GM23248 (cell line): ENCODE results near the gene CIB1. TPM values are rescaled to one million over a fixed set of nuclear protein-coding genes. Genes with fewer than 3 reads are reported as not detected.

Experiments used
- DNase-seq: peaks from one replicate; pipeline ENCODE4 v3.0.0-alpha.2; 2015
- H2AFZ ChIP-seq: fragments of 200-600 bp; sonication (generic); 2 replicates; pipeline ENCODE4 v1.6.1; 2016; ENCODE audit warnings: antibody characterized with exemption
- H3F3A ChIP-seq: fragments of 200-600 bp; sonication (generic); 2 replicates; pipeline ENCODE4 v1.6.1; 2016; ENCODE audit warnings: mild to moderate bottlenecking, antibody characterized with exemption, mixed run types; ENCODE audit not compliant: insufficient read depth
- H3K27ac ChIP-seq: fragments of 200-600 bp; sonication (generic); 2 replicates; pipeline ENCODE4 v1.5.1; 2016; ENCODE audit warnings: mild to moderate bottlenecking
- H3K27me3 ChIP-seq: fragments of 200-600 bp; sonication (generic); replicated peaks from 2 replicates; pipeline ENCODE4 v1.6.1; 2016; ENCODE audit warnings: mild to moderate bottlenecking; ENCODE audit not compliant: insufficient read depth
- H3K36me3 ChIP-seq: fragments of 200-600 bp; sonication (generic); 2 replicates; pipeline ENCODE4 v1.6.1; 2016; ENCODE audit warnings: low read depth, mild to moderate bottlenecking
- H3K4me1 ChIP-seq: fragments of 200-600 bp; sonication (generic); 2 replicates; pipeline ENCODE4 v1.6.1; 2016; ENCODE audit warnings: mild to moderate bottlenecking; ENCODE audit not compliant: insufficient read depth
- H3K4me2 ChIP-seq: fragments of 200-600 bp; sonication (generic); one replicate; pipeline ENCODE4 v1.6.1; 2016; ENCODE audit warnings: mild to moderate bottlenecking; ENCODE audit not compliant: unreplicated experiment
- H3K4me3 ChIP-seq: fragments of 200-600 bp; sonication (generic); 2 replicates; pipeline ENCODE4 v1.5.1; 2016; ENCODE audit warnings: mild to moderate bottlenecking
- H3K79me2 ChIP-seq: fragments of 200-600 bp; sonication (generic); 2 replicates; pipeline ENCODE4 v1.6.1; 2016; ENCODE audit warnings: mild to moderate bottlenecking; ENCODE audit not compliant: insufficient read depth
- H3K9ac ChIP-seq: fragments of 200-600 bp; sonication (generic); 2 replicates; pipeline ENCODE4 v1.6.1; 2016; ENCODE audit warnings: mild to moderate bottlenecking
- H3K9me2 ChIP-seq: fragments of 200-600 bp; sonication (generic); 2 replicates; pipeline ENCODE4 v1.6.1; 2016; ENCODE audit warnings: mixed run types, mild to moderate bottlenecking, moderate library complexity; ENCODE audit not compliant: insufficient read depth
- H3K9me3 ChIP-seq: fragments of 200-600 bp; sonication (generic); one replicate; pipeline ENCODE4 v1.6.1; 2017; ENCODE audit warnings: low read depth
- H4K20me1 ChIP-seq: fragments of 200-600 bp; sonication (generic); 2 replicates; pipeline ENCODE4 v1.6.0; 2016; ENCODE audit not compliant: insufficient read depth
- EZH2 ChIP-seq: fragments of 200-600 bp; sonication (generic); IDR thresholded peaks from 2 replicates; pipeline ENCODE4 v1.6.1; 2018; ENCODE audit warnings: antibody characterized with exemption, mild to moderate bottlenecking; ENCODE audit not compliant: insufficient read depth, poor library complexity, severe bottlenecking
- EZH2phosphoT487 ChIP-seq: fragments of 200-600 bp; sonication (generic); IDR thresholded peaks from 2 replicates; pipeline ENCODE4 v1.6.1; 2018; ENCODE audit warnings: antibody characterized with exemption, moderate library complexity, mild to moderate bottlenecking, low read depth; ENCODE audit not compliant: insufficient read depth
- WGBS, 2 experiments: methylation state at CpG; one replicate each; pipeline ENCODE4 v1.1.6; 2015 to 2017; ENCODE audit warnings: low lambda C conversion rate in 2 of 2, low coverage in 1 of 2; ENCODE audit errors: missing lambda C conversion rate in 2 of 2; 5-methylcytosine and 5-hydroxymethylcytosine counted together
- in situ Hi-C: fragments of 300-500 bp; cut with MboI; formaldehyde crosslinking; loops from 2 replicates; pipeline ENCODE4 v1.15.0; 2020
- polyA plus RNA-seq: library from polyadenylated mRNA; unstranded; fragments of >200 nt; fragmentation: Nextera tagmentation; extraction: Ambion mirVana; gene quantifications from 2 replicates; pipeline ENCODE4 v1.2.1, GENCODE V29; 2016
- total RNA-seq: library from RNA; depleted of rRNA; stranded (reverse); fragments of >200 nt; shearing (Covaris generic); gene quantifications from 2 replicates; pipeline ENCODE4 v1.2.3, GENCODE V29; 2014

Gene CIB1
- total and polyA plus RNA-seq, 2 experiments from 2014 or later, result 45.8 to 123 TPM

GRCh38 chr15:90266061-90266431 is 32.3 kb upstream of the CIB1 start:
- H3K27me3 ChIP-seq, result no peaks in the 10 kb centered on the region
- H3K4me3 ChIP-seq, result peak overlapping the region; percentile 93
- H3K9me2 ChIP-seq, result no peaks in the 10 kb centered on the region
- no peaks in the 10 kb centered on the region for H3K9me3 ChIP-seq
- in situ Hi-C loops, result no loop called here
- peak overlapping the region; percentile 96 for H3K4me2 ChIP-seq
- TF ChIP-seq EZH2 (no peak), EZH2phosphoT487 (no peak)
- DNase-seq, result peak; percentile 63
- peaks cover 4% of the 10 kb centered on the region; the same call in 1 of the 2 replicates for H3F3A ChIP-seq
- H4K20me1 ChIP-seq, result no peaks in the 10 kb centered on the region; the same call in 1 of the 2 replicates
- peaks cover 37% of the 10 kb centered on the region for H3K4me1 ChIP-seq
- peaks cover 53% of the 10 kb centered on the region for H3K79me2 ChIP-seq
- H3K9ac ChIP-seq, result peak overlapping the region; percentile 93
- H3K27ac ChIP-seq, result peak overlapping the region; percentile 90
- WGBS, 2 experiments, result 0 to 2% methylated on average over 16 of the region's 16 CpGs
- peak overlapping the region; percentile 84 for H2AFZ ChIP-seq
- peaks cover 12% of the 10 kb centered on the region; the same call in 1 of the 2 replicates for H3K36me3 ChIP-seq

GRCh38 chr15:90265271-90266060 is 31.7 kb upstream of the CIB1 start, which contains the start of gene NGRN:
TSS of gene NGRN (plus strand) at chr15:90265672. CDS start at chr15:90265713, 41 bp downstream.
- peaks cover 48% of the 10 kb centered on the region for H3K79me2 ChIP-seq
- H4K20me1 ChIP-seq, result no peaks in the 10 kb centered on the region; the same call in 1 of the 2 replicates
- peak within 1 kb of the TSS; percentile 90 for H3K27ac ChIP-seq
- H3F3A ChIP-seq, result peaks cover 4% of the 10 kb centered on the region; the same call in 1 of the 2 replicates
- H3K4me2 ChIP-seq, result peak within 1 kb of the TSS; percentile 96
- 0 to 1% methylated on average over 48 to 57 of the region's 59 CpGs for WGBS, 2 experiments
- DNase-seq, result peak; percentile 95
- peaks cover 37% of the 10 kb centered on the region for H3K4me1 ChIP-seq
- TF ChIP-seq EZH2phosphoT487 (no peak), EZH2 (no peak)
- peak within 1 kb of the TSS; percentile 93 for H3K4me3 ChIP-seq
- no peaks in the 10 kb centered on the region for H3K27me3 ChIP-seq
- H3K9ac ChIP-seq, result peak within 1 kb of the TSS; percentile 93
- H3K36me3 ChIP-seq, result peaks cover 7% of the 10 kb centered on the region; the same call in 1 of the 2 replicates
- no peaks in the 10 kb centered on the region for H3K9me2 ChIP-seq
- no peaks in the 10 kb centered on the region for H3K9me3 ChIP-seq
- in situ Hi-C loops, result no loop called here
- peak within 1 kb of the TSS; percentile 84 for H2AFZ ChIP-seq

GRCh38 chr15:90264671-90265070 is 30.9 kb upstream of the CIB1 start:
- Histone ChIP-seq H3K27me3 (no peaks in the 10 kb centered on the region), H2AFZ (peak overlapping the region; percentile 84), H3K4me3 (peak overlapping the region; percentile 93), H3K4me2 (peak overlapping the region; percentile 96), H3K36me3 (peaks cover 4% of the 10 kb centered on the region; the same call in 1 of the 2 replicates), H3K27ac (peak overlapping the region; percentile 90), H3K4me1 (peaks cover 37% of the 10 kb centered on the region), H4K20me1 (no peaks in the 10 kb centered on the region; the same call in 1 of the 2 replicates), H3K9ac (peak overlapping the region; percentile 93), H3K9me3 (no peaks in the 10 kb centered on the region), H3F3A (peaks cover 4% of the 10 kb centered on the region; the same call in 1 of the 2 replicates), H3K79me2 (peaks cover 40% of the 10 kb centered on the region), H3K9me2 (no peaks in the 10 kb centered on the region)
- in situ Hi-C loops, result no loop called here
- DNase-seq, result peak; percentile 20
- TF ChIP-seq EZH2phosphoT487 (no peak), EZH2 (no peak)
- 50 to 58% methylated on average over 4 of the region's 4 CpGs for WGBS, 2 experiments

GRCh38 chr15:90262426-90262825 is 28.7 kb upstream of the CIB1 start:
- H3K27me3 ChIP-seq, result no peaks in the 10 kb centered on the region
- peaks cover 17% of the 10 kb centered on the region for H3K79me2 ChIP-seq
- H3K27ac ChIP-seq, result 0 out of 2 replicates have a peak overlapping the region, but pooled peaks have one; percentile 3
- H3K36me3 ChIP-seq, result no peaks in the 10 kb centered on the region; the same call in 1 of the 2 replicates
- no peaks in the 10 kb centered on the region; the same call in 1 of the 2 replicates for H4K20me1 ChIP-seq
- H3K9ac ChIP-seq, result 0 out of 2 replicates have a peak overlapping the region, but pooled peaks have one; percentile 1
- no peak overlapping the region for H3K4me3 ChIP-seq
- peaks cover 4% of the 10 kb centered on the region; the same call in 1 of the 2 replicates for H3F3A ChIP-seq
- TF ChIP-seq EZH2, result no peak
- no peak for TF ChIP-seq EZH2phosphoT487
- no peak overlapping the region for H3K4me2 ChIP-seq
- H3K4me1 ChIP-seq, result peaks cover 26% of the 10 kb centered on the region
- H2AFZ ChIP-seq, result no peak overlapping the region
- 52 to 53% methylated on average over 5 of the region's 5 CpGs for WGBS, 2 experiments
- DNase-seq, result peak; percentile 47
- no peaks in the 10 kb centered on the region for H3K9me3 ChIP-seq
- H3K9me2 ChIP-seq, result no peaks in the 10 kb centered on the region
- in situ Hi-C loops, result no loop called here
